IPS-20b (cell line): ENCODE measurements around the gene SLC12A7.
"Not testable (repeated sequence)": the region's sequence is repeated elsewhere in the genome, so short reads cannot be mapped to it uniquely, and the experiment has no call there.

ENCODE experiments used
- H3K27ac ChIP-seq: one replicate; pipeline ENCODE4 v1.5.1; 2013; ENCODE audit warnings: low read length
- H3K27me3 ChIP-seq: 2 replicates; pipeline ENCODE4 v1.6.1; 2013; ENCODE audit warnings: mild to moderate bottlenecking, low read length, inconsistent platforms; ENCODE audit not compliant: insufficient read depth
- H3K36me3 ChIP-seq: 2 replicates; pipeline ENCODE4 v1.6.1; 2013; ENCODE audit warnings: low read depth, mild to moderate bottlenecking, inconsistent platforms, low read length, moderate library complexity; ENCODE audit not compliant: insufficient read depth
- H3K4me1 ChIP-seq: 2 replicates; pipeline ENCODE4 v1.6.1; 2013; ENCODE audit warnings: mild to moderate bottlenecking, control low read depth, inconsistent platforms, low read length, moderate library complexity; ENCODE audit not compliant: insufficient read depth
- H3K4me3 ChIP-seq: 2 replicates; pipeline ENCODE4 v1.5.1; 2013; ENCODE audit warnings: mild to moderate bottlenecking, low read length, inconsistent platforms
- H3K9ac ChIP-seq: 2 replicates; pipeline ENCODE4 v1.6.1; 2013; ENCODE audit warnings: low read depth, mild to moderate bottlenecking, inconsistent platforms, low read length, moderate library complexity
- H3K9me3 ChIP-seq: 2 replicates; pipeline ENCODE4 v1.6.1; 2013; ENCODE audit warnings: mild to moderate bottlenecking, low read depth, low read length, inconsistent platforms; ENCODE audit not compliant: insufficient read depth

Gene SLC12A7

DNA sequence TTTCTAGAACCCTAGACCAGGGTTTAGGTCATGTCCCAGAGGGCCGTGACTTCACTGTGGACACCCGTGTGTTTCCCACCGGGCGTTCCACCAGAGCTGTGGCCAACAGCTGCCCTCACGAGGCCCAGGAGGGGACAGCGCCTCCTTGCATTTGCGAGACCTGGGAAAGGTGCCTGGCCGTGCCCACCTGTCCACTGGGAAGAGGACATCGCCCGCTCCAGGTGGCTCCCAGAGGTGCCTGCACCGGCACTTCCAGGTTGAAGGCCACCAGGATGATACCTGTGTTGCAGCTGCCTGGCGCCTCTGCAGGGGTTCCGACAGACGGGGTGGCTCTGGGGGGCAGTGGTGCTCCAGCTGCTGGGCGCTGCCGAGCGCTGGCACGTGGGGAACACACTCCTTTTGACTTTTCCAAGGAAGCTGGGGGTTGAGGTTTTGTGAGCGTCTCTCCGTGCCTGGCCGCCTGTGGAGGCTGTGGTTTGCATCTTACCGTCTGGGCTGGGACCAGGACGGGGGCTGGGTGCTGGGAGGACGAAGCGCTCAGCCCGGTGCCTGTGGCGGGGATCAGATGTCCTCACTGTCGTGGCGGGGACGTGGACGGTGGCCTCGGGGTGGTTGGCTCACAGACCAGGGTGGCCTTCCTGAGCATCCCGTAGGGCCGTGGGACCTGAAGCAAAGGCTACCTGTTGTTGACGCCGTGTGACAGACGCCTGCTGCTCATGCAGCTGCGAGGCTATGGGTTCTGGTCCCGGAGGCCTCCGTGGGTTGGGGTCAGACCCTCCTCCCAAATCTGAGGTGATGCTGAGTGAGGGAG lies 84.0 kb downstream of the SLC12A7 start:
- Histone ChIP-seq H3K36me3 (no peaks in the 10 kb centered on the region), H3K27ac (no peak overlapping the region), H3K9ac (no peak overlapping the region), H3K4me3 (no peak overlapping the region), H3K4me1 (no peaks in the 10 kb centered on the region), H3K27me3 (no peaks in the 10 kb centered on the region), H3K9me3 (no peaks in the 10 kb centered on the region)

GRCh38 chr5:1026700-1027621 lies 84.9 kb downstream of the SLC12A7 start:
- H3K27ac ChIP-seq, result no peak overlapping the region
- H3K9me3 ChIP-seq, result no peaks in the 10 kb centered on the region
- H3K4me3 ChIP-seq, result no peak overlapping the region
- H3K9ac ChIP-seq, result no peak overlapping the region
- no peaks in the 10 kb centered on the region for H3K36me3 ChIP-seq
- H3K27me3 ChIP-seq, result no peaks in the 10 kb centered on the region
- H3K4me1 ChIP-seq, result no peaks in the 10 kb centered on the region

GRCh38 chr5:1021969-1022336 lies 89.9 kb downstream of the SLC12A7 start:
- H3K27me3 ChIP-seq, H3K9me3 ChIP-seq, H3K4me3 ChIP-seq, H3K27ac ChIP-seq, H3K4me1 ChIP-seq, H3K9ac ChIP-seq, H3K36me3 ChIP-seq: not testable (repeated sequence)

DNA sequence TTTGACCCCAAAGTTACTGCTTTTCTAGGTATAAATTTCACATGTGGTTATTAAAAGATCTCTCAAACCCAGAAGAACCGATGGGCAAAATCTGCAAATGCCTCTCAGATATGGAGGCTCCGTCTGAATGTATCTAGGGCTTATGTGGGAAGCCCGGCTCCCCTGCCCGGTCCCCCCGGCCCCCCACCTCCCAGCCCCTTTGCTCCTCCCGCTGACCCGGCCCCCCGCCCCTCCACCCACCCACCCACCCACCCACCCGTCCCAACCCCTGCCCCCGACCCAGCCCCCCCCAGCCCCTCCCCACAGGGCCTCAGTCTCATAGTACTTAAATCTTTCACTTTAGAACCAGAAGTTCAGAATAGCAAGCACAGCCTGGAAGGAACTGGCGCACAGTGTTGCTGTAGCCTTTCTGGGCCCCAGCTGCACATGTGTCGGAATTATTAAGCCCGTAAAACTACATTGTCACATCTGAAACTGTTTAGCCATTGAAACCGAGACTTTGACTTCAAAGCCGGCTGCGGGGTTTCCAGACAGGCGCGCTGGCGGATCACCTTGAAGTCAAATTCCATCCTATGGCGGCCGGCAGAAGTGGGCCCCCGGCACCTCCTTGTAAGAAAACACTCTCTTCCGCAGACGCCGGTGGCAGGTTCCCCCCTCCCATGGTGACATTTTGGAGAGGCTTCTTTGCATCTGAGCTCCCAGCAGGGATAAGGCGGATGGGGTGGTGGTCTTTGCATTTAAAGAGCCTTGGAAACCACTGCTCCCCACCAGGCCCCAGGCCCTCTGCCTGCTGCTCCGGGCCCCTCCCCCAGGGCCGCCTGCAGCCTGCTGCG lies 90.5 kb downstream of the SLC12A7 start:
- Histone ChIP-seq H3K9me3 (no peaks in the 10 kb centered on the region), H3K4me1 (no peaks in the 10 kb centered on the region), H3K9ac (no peak overlapping the region), H3K36me3 (no peaks in the 10 kb centered on the region), H3K4me3 (no peak overlapping the region), H3K27ac (no peak overlapping the region), H3K27me3 (no peaks in the 10 kb centered on the region)

DNA sequence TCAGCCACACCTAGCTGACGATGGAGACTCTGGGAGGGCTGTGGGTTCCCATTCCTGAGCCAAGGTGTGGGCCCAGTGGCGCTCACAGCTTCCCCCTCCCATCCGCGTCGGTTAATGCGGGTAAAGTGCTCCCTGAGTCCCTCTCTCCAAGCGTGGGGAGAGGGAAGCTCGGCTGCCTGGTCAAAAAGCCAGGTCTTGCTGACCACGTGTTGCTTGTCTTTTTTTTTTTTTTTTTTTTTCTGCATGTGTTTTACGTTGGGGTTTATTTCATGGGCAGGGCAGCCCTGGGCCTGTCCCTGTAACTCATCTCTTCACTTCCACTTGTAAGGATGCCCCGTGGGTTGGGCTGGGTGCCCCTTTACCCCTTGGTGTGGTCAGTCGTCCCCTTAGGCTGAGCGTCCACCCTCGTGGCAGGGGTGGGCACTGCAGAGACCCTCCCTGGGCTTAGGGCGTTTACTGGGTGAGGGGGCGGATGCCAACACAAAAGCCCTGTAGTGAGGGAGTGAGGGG lies 91.4 kb downstream of the SLC12A7 start:
- Histone ChIP-seq H3K27me3 (no peaks in the 10 kb centered on the region), H3K36me3 (no peaks in the 10 kb centered on the region), H3K9ac (no peak overlapping the region), H3K9me3 (no peaks in the 10 kb centered on the region), H3K27ac (no peak overlapping the region), H3K4me3 (no peak overlapping the region), H3K4me1 (no peaks in the 10 kb centered on the region)

GRCh38 chr5:1019001-1019905 lies 92.6 kb downstream of the SLC12A7 start:
- Histone ChIP-seq H3K9me3 (no peaks in the 10 kb centered on the region), H3K4me3 (no peak overlapping the region), H3K27ac (no peak overlapping the region), H3K36me3 (no peaks in the 10 kb centered on the region), H3K4me1 (no peaks in the 10 kb centered on the region), H3K9ac (no peak overlapping the region), H3K27me3 (no peaks in the 10 kb centered on the region)

- H3K9ac ChIP-seq, result no peak overlapping the region
- H3K4me3 ChIP-seq, result no peak overlapping the region
- H3K4me1 ChIP-seq, result no peaks in the 10 kb centered on the region
- H3K36me3 ChIP-seq, result no peaks in the 10 kb centered on the region
- no peaks in the 10 kb centered on the region for H3K27me3 ChIP-seq
- H3K27ac ChIP-seq, result no peak overlapping the region
- no peaks in the 10 kb centered on the region for H3K9me3 ChIP-seq
Observed at GRCh38 chr5:1018596-1018995, 93.3 kb downstream of the SLC12A7 start.

DNA sequence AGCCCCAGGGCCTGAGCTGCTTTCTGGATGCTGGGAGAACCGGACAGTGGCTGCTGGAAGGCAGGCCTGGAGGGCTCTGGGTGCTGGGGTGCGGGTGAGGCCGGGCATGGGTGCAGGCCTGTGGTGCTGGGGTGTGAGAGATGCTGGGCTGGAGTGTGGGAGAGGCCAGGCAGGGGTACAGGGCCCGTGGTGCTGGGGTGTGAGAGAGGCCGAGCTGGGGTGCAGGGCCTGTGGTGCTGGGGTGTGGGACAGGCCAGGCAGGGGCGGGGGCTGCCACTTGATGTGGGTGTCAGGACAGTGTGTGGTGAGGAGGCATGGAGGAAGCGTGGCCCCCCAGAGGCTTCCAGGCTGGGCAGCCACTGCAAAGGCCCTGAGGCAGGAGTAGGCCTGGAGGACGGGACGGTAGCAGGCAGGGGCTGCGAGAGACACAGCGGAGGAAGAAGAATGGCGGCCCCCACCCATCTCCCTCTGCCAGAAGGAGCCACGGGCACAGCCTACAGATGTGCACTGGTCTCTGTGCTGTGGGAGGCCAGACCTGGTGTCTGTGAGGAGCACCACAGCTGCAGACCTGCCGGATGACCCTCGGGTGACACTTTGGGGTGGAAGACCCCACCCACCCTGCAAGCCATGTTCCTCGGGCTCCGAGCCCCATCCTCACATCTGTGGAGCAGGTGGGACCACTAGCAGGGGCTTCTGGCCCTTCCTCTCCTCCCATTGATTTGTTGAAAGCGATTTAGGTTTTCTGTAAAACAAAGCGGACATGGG lies 94.0 kb downstream of the SLC12A7 start:
- Histone ChIP-seq H3K4me3 (no peak overlapping the region), H3K27ac (no peak overlapping the region), H3K9ac (no peak overlapping the region), H3K27me3 (no peaks in the 10 kb centered on the region), H3K36me3 (no peaks in the 10 kb centered on the region), H3K4me1 (no peaks in the 10 kb centered on the region), H3K9me3 (no peaks in the 10 kb centered on the region)

- Histone ChIP-seq H3K4me3 (no peak overlapping the region), H3K36me3 (no peaks in the 10 kb centered on the region), H3K9ac (no peak overlapping the region), H3K4me1 (no peaks in the 10 kb centered on the region), H3K27me3 (no peaks in the 10 kb centered on the region), H3K9me3 (no peaks in the 10 kb centered on the region), H3K27ac (no peak overlapping the region)
Observed at GRCh38 chr5:1017056-1017455, 94.8 kb downstream of the SLC12A7 start.

DNA sequence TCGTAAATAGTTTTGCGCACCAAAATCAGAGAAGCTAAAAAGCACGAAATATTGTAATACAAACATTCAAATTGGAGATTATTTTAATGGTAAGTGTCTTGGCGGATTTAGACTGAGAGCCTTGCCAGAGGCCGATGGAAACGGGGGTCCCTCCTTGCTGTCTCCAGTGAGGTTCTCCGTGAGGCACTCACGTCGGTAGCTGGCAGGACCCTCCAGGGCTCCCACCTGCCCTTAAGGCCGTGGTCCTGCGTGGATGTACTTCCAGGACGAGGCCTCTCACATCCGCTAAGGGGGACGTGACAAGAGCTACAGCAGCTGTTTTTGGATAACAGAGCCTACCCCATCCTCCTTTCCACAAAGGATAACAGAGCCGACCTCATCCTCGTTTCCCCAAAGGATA lies 95.4 kb downstream of the SLC12A7 start:
- H3K9ac ChIP-seq, result no peak overlapping the region
- no peak overlapping the region for H3K27ac ChIP-seq
- H3K9me3 ChIP-seq, result no peaks in the 10 kb centered on the region
- no peak overlapping the region for H3K4me3 ChIP-seq
- no peaks in the 10 kb centered on the region for H3K4me1 ChIP-seq
- no peaks in the 10 kb centered on the region for H3K27me3 ChIP-seq
- H3K36me3 ChIP-seq, result no peaks in the 10 kb centered on the region
